Keratinocyte (primary cell): ENCODE measurements around the gene MYL7. TPM values are rescaled to one million over a fixed set of nuclear protein-coding genes. Genes with fewer than 3 reads are reported as not detected.

Source experiments
- DNase-seq: peaks from one replicate; pipeline ENCODE4 v3.0.0-alpha.2; 2011; ENCODE audit warnings: low read depth, missing footprints, low spot score
- FAIRE-seq: peaks from 2 replicates; lab custom pipeline; 2011; peaks lifted over from hg19 to GRCh38; lab: Jason Lieb, UNC
- H2AFZ ChIP-seq: 2 replicates; pipeline ENCODE4 v1.6.0; 2012; ENCODE audit warnings: low read length, control low read depth, inconsistent platforms; ENCODE audit not compliant: control insufficient read depth
- H3K27ac ChIP-seq: 2 replicates; pipeline ENCODE4 v1.5.1; 2011; ENCODE audit warnings: low read length; ENCODE audit not compliant: control insufficient read depth, insufficient read depth
- H3K27me3 ChIP-seq: 3 replicates; pipeline ENCODE4 v1.6.0; 2011; ENCODE audit warnings: low read length; ENCODE audit not compliant: control insufficient read depth, insufficient read depth; ENCODE audit errors: extremely low read depth
- H3K36me3 ChIP-seq, 2 experiments: 2 replicates in 1 of 2; 3 replicates in 1 of 2; pipeline ENCODE4 v1.5.1; 2011; ENCODE audit warnings: low read length in 2 of 2, mild to moderate bottlenecking in 1 of 2; ENCODE audit not compliant: control insufficient read depth in 2 of 2, insufficient read depth in 2 of 2; ENCODE audit errors: extremely low read depth in 1 of 2
- H3K4me1 ChIP-seq: 3 replicates; pipeline ENCODE4 v1.5.1; 2011; ENCODE audit warnings: low read length; ENCODE audit not compliant: control insufficient read depth, insufficient read depth; ENCODE audit errors: extremely low read depth
- H3K4me2 ChIP-seq: 3 replicates; pipeline ENCODE4 v1.6.0; 2011; ENCODE audit warnings: low read depth, low read length; ENCODE audit not compliant: control insufficient read depth, insufficient read depth; ENCODE audit errors: extremely low read depth
- H3K4me3 ChIP-seq, 3 experiments: fragments of 200-600 bp in 1 of 3; sonication (generic) in 1 of 3; 2 replicates in 2 of 3; 3 replicates in 1 of 3; pipeline ENCODE4 v1.5.1; 2011 to 2016; ENCODE audit warnings: low read length in 3 of 3, mild to moderate bottlenecking in 3 of 3, control low read depth in 2 of 3, inconsistent platforms in 1 of 3, low read depth in 1 of 3, mixed read lengths in 1 of 3, mixed run types in 1 of 3, moderate library complexity in 1 of 3; ENCODE audit not compliant: control insufficient read depth in 2 of 3, insufficient read depth in 2 of 3; ENCODE audit errors: extremely low read depth in 1 of 3
- H3K79me2 ChIP-seq: 2 replicates; pipeline ENCODE4 v1.6.0; 2012; ENCODE audit warnings: low read length; ENCODE audit not compliant: control insufficient read depth, insufficient read depth
- H3K9ac ChIP-seq: 3 replicates; pipeline ENCODE4 v1.6.0; 2011; ENCODE audit warnings: low read length; ENCODE audit not compliant: control insufficient read depth, insufficient read depth; ENCODE audit errors: extremely low read depth
- H3K9me1 ChIP-seq: 3 replicates; pipeline ENCODE4 v1.6.0; 2011; ENCODE audit warnings: low read length; ENCODE audit not compliant: control insufficient read depth, insufficient read depth; ENCODE audit errors: extremely low read depth
- H3K9me3 ChIP-seq: 2 replicates; pipeline ENCODE4 v1.5.1; 2012; ENCODE audit warnings: low read depth, low read length; ENCODE audit not compliant: control insufficient read depth
- H4K20me1 ChIP-seq: 3 replicates; pipeline ENCODE4 v1.6.0; 2011; ENCODE audit warnings: low read length; ENCODE audit not compliant: control insufficient read depth, insufficient read depth; ENCODE audit errors: extremely low read depth
- CTCF ChIP-seq, 3 experiments: IDR thresholded peaks in 1 of 3; conservative IDR thresholded peaks in 1 of 3; optimal IDR thresholded peaks in 1 of 3; 2 replicates in 2 of 3; 3 replicates in 1 of 3; pipeline versions ENCODE3 to v1.5.1; 2011; ENCODE audit warnings: low read length in 3 of 3, mild to moderate bottlenecking in 3 of 3, moderate library complexity in 2 of 3, control low read depth in 1 of 3, inconsistent platforms in 1 of 3; ENCODE audit not compliant: insufficient read depth in 2 of 3; ENCODE audit errors: extremely low read depth in 1 of 3
- EZH2 ChIP-seq: IDR thresholded peaks from one replicate; pipeline ENCODE4 v1.6.1; 2012; ENCODE audit warnings: inconsistent platforms, mild to moderate bottlenecking, low read length, moderate library complexity
- dilution Hi-C: fragments of 300-500 bp; cut with MboI; formaldehyde crosslinking; loops from one replicate; pipeline ENCODE4 v1.7.0; 2020; ENCODE audit warnings: low sequenced_read_pairs; ENCODE audit not compliant: extremely low pct_ligation_motif_present
- polyA plus RNA-seq, 5 experiments: library from polyadenylated mRNA; depleted of rRNA in 3 of 5; stranded (reverse) in 3 of 5; stranded (forward) in 1 of 5; unstranded in 1 of 5; fragments of >200 nt; gene quantifications; 1 replicate in 1 of 5; 2 replicates in 3 of 5; 3 replicates in 1 of 5; pipeline versions ENCODE4 v1.2.1 to v1.2.3, GENCODE V29; 2011 to 2012; ENCODE audit warnings: missing spikeins in 2 of 5, low read depth in 1 of 5, low replicate concordance in 1 of 5

Gene MYL7
- polyA plus RNA-seq, 1 donor (not counting 4 experiments of a cell fraction or from before 2014, with no cell fraction given), result 0.59 TPM

GRCh38 chr7:44112997-44113763 is 28.0 kb downstream of the MYL7 start:
- Histone ChIP-seq H2AFZ (no peak overlapping the region), H3K27me3 (no peaks in the 10 kb centered on the region), H3K36me3 (peaks cover 9 to 27% of the 10 kb centered on the region in 2 experiments), H3K4me1 (no peaks in the 10 kb centered on the region), H3K79me2 (no peaks in the 10 kb centered on the region), H3K27ac (no peak overlapping the region), H3K9me3 (no peaks in the 10 kb centered on the region), H3K4me3 (no peak overlapping the region), H3K9me1 (no peaks in the 10 kb centered on the region), H4K20me1 (no peaks in the 10 kb centered on the region), H3K9ac (no peak overlapping the region), H3K4me2 (peak overlapping the region; percentile 37)
- TF ChIP-seq CTCF (optimal IDR thresholded peaks at IDR 0.05 in 1 of 3, IDR thresholded peaks at IDR 0.05 in 1 of 3, conservative IDR thresholded peaks at IDR 0.05 in 1 of 3; ENCODE audit: extremely low read depth in 1 of 3, insufficient read depth in 2 of 3, low read length in 3 of 3) (no peak), EZH2 (no peak)
- DNase-seq (no peak), FAIRE-seq (no peak)
- dilution Hi-C loops, result no loop called here

GRCh38 chr7:44112231-44112996 is 28.7 kb downstream of the MYL7 start:
- peaks cover 4 to 21% of the 10 kb centered on the region in 2 experiments for H3K36me3 ChIP-seq
- H3K9me3 ChIP-seq, result no peaks in the 10 kb centered on the region
- DNase-seq (no peak), FAIRE-seq (no peak)
- no peaks in the 10 kb centered on the region for H4K20me1 ChIP-seq
- no peaks in the 10 kb centered on the region for H3K4me1 ChIP-seq
- TF ChIP-seq CTCF (optimal IDR thresholded peaks at IDR 0.05 in 1 of 3, IDR thresholded peaks at IDR 0.05 in 1 of 3, conservative IDR thresholded peaks at IDR 0.05 in 1 of 3; ENCODE audit: extremely low read depth in 1 of 3, insufficient read depth in 2 of 3, low read length in 3 of 3) (no peak), EZH2 (no peak)
- H3K4me2 ChIP-seq, result no peak overlapping the region
- no peak overlapping the region for H2AFZ ChIP-seq
- H3K4me3 ChIP-seq, result no peak overlapping the region
- H3K79me2 ChIP-seq, result no peaks in the 10 kb centered on the region
- no peaks in the 10 kb centered on the region for H3K9me1 ChIP-seq
- no peak overlapping the region for H3K27ac ChIP-seq
- H3K27me3 ChIP-seq, result no peaks in the 10 kb centered on the region
- dilution Hi-C loops, result no loop called here
- no peak overlapping the region for H3K9ac ChIP-seq
